OCI-LY3 (cell line): ENCODE results near the gene EBI3.
"Not testable (repeated sequence)": the region's sequence is repeated elsewhere in the genome, so short reads cannot be mapped to it uniquely, and the experiment has no call there.

Source experiments
- H2AFZ ChIP-seq: fragments of 200-600, 300-600 bp; shearing (Covaris generic); 2 replicates; pipeline ENCODE4 v1.6.0; 2014; ENCODE audit warnings: antibody characterized with exemption, low read depth, low read length
- H3K27ac ChIP-seq: fragments of 200-600, 300-600 bp; sonication (generic); 2 replicates; pipeline ENCODE4 v1.5.1; 2014; ENCODE audit warnings: mild to moderate bottlenecking, low read length, moderate library complexity, mixed read lengths
- H3K27me3 ChIP-seq: fragments of 200-600, 300-600 bp; sonication (generic); 2 replicates; pipeline ENCODE4 v1.6.1; 2014; ENCODE audit warnings: low read depth, low read length, mixed read lengths
- H3K36me3 ChIP-seq: fragments of 200-600, 300-600 bp; sonication (generic); replicated peaks from 2 replicates; pipeline ENCODE3; 2014; ENCODE audit warnings: low read depth, low read length, mixed read lengths
- H3K4me1 ChIP-seq: fragments of 300-600, 200-600 bp; sonication (generic); 2 replicates; pipeline ENCODE4 v1.6.1; 2014; ENCODE audit warnings: low read length, mixed read lengths
- H3K4me2 ChIP-seq: fragments of 200-600, 300-600 bp; sonication (generic); 2 replicates; pipeline ENCODE4 v1.6.1; 2014; ENCODE audit warnings: low read length, mixed read lengths
- H3K4me3 ChIP-seq: fragments of 300-600, 200-600 bp; sonication (generic); 2 replicates; pipeline ENCODE4 v1.5.1; 2014; ENCODE audit warnings: antibody characterized with exemption, mild to moderate bottlenecking, low read length, moderate library complexity
- H3K79me2 ChIP-seq: fragments of 300-600, 200-600 bp; shearing (Covaris generic); 2 replicates; pipeline ENCODE4 v1.6.1; 2014; ENCODE audit warnings: mild to moderate bottlenecking, low read length, mixed read lengths
- H3K9ac ChIP-seq: fragments of 300-600, 200-600 bp; shearing (Covaris generic); 2 replicates; pipeline ENCODE4 v1.6.0; 2014; ENCODE audit warnings: mild to moderate bottlenecking, low read length, moderate library complexity
- H3K9me3 ChIP-seq: fragments of 200-600, 300-600 bp; shearing (Covaris generic); 2 replicates; pipeline ENCODE4 v1.6.1; 2014; ENCODE audit warnings: low read length, mixed read lengths; ENCODE audit not compliant: insufficient read depth
- H4K20me1 ChIP-seq: fragments of 200-600, 300-600 bp; sonication (generic); 2 replicates; pipeline ENCODE4 v1.6.1; 2016; ENCODE audit warnings: low read length, mixed read lengths; ENCODE audit not compliant: insufficient read depth
- CTCF ChIP-seq: fragments of 200-600, 300-600 bp; sonication (generic); IDR thresholded peaks from 2 replicates; pipeline ENCODE4 v1.5.1; 2014; ENCODE audit warnings: antibody characterized with exemption, low read length, low read depth
- EZH2phosphoT487 ChIP-seq: fragments of 200-600 bp; shearing (Covaris generic); IDR thresholded peaks from 2 replicates; pipeline ENCODE4 v1.6.1; 2018; ENCODE audit warnings: antibody characterized with exemption, mixed run types, low read depth

Gene EBI3

DNA sequence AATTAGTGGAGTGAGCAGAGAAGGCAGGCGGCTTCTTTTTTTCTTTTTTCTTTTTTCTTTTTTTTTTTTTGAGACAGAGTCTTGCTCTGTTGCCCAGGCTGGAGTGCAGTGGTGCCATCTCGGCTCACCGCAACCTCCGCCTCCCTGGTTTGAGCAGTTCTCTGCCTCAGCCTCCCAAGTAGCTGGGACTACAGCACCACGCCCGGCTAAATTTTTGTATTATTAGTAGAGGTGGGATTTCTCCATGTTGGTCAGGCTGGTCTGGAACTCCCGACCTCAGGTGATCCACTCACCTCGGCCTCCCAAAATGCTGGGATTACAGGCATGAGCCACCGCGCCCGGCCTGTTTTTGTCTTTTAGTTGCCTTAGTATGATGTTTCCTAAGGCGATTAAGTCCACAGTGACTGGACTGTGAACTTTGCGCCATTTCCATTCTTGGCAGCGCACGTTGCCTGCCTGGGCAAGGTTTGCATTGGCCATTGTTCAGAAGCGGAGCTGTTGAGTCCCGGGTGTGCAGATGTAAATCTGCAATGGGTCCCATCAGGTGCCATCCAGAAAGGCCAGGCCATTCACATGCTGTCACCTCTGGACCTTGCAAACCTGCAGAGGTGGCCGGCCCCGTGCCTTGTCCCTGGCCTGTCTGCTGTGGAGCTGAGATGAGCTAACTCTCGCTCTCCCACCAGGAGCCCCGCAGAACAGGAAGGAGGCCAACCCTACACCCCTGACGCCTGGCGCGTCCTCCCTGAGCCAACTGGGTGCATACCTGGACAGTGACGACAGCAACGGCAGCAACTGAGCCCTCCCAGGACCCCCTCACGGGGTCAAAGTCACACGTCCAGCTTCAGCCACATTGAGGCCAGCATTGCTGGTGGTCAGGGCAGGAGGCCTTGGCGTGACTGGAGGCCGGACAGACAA, 38.8 kb downstream of the EBI3 start:
- H3K9ac ChIP-seq, result no peak overlapping the region
- H3K4me2 ChIP-seq, result no peak overlapping the region
- no peaks in the 10 kb centered on the region for H3K9me3 ChIP-seq
- H3K27me3 ChIP-seq, result no peaks in the 10 kb centered on the region
- H4K20me1 ChIP-seq, result no peaks in the 10 kb centered on the region
- H3K4me3 ChIP-seq, result no peak overlapping the region
- H3K27ac ChIP-seq, result no peak overlapping the region
- TF ChIP-seq CTCF (no peak), EZH2phosphoT487 (no peak)
- no peak overlapping the region for H2AFZ ChIP-seq
- peaks cover 5% of the 10 kb centered on the region; the same call in 1 of the 2 replicates for H3K4me1 ChIP-seq
- peaks cover 14% of the 10 kb centered on the region for H3K36me3 ChIP-seq
- no peaks in the 10 kb centered on the region for H3K79me2 ChIP-seq

DNA sequence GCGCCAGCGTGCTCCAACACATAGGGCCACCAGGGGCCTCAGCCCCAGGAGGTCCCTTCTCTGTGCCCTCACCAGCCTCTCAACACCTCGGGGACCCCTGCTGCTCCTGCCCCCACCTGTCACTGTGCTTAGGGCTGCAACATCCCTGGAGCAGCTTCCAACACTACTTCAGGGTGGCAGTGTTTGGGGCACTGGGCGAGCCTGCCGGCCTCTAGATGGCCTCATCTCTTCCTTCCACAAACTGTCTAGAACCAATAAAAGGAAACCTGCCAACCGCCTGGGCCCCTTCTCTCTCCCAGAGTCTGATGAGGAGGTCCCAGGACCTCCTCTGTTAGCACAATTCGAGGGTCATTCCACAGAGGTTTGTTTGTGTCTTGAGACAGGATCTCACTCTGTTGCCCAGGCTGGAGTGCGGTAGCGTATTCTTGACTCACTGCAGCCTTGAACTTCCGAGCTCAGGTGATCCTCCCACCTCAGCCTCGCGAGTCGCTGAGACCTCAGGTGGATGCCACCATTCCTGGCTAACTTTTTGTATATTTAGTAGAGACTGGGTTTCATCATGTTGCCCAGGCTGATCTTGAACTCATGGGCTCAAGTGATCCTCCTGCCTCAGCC, 39.6 kb downstream of the EBI3 start:
- no peak overlapping the region for H3K4me2 ChIP-seq
- no peak overlapping the region for H3K4me3 ChIP-seq
- peaks cover 14% of the 10 kb centered on the region for H3K36me3 ChIP-seq
- no peak overlapping the region for H2AFZ ChIP-seq
- peaks cover 5% of the 10 kb centered on the region; the same call in 1 of the 2 replicates for H3K4me1 ChIP-seq
- H3K27me3 ChIP-seq, result no peaks in the 10 kb centered on the region
- no peaks in the 10 kb centered on the region for H3K9me3 ChIP-seq
- H3K9ac ChIP-seq, result no peak overlapping the region
- TF ChIP-seq EZH2phosphoT487 (no peak), CTCF (0 out of 2 replicates have a peak, but pooled peaks have one; percentile 9)
- H3K79me2 ChIP-seq, result no peaks in the 10 kb centered on the region
- H4K20me1 ChIP-seq, result no peaks in the 10 kb centered on the region
- no peak overlapping the region for H3K27ac ChIP-seq

DNA sequence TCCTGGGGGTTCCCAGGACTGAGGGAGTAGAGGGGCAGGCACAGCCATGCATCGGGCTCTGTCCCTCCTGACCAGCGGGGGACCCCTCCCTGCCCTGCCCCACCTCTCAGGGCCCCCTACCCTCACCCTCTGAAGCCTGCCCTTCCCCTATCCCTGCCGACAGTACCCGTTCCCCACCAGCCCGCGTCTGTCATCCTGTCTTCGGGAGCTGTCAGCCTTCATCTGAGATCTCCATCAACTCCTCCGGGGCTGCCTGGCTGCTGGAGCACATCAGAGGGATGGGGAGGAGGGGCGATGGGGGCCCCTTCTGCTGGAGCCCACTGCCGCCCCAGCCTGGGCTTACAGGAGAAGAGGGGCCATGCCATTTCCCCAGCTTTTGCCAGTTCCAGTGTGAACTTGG, 43.6 kb downstream of the EBI3 start:
- Histone ChIP-seq H3K4me3 (no peak overlapping the region), H3K4me2 (no peak overlapping the region), H3K36me3 (peaks cover 14% of the 10 kb centered on the region), H3K27ac (no peak overlapping the region), H2AFZ (no peak overlapping the region), H3K79me2 (no peaks in the 10 kb centered on the region), H4K20me1 (no peaks in the 10 kb centered on the region), H3K27me3 (no peaks in the 10 kb centered on the region), H3K9me3 (no peaks in the 10 kb centered on the region), H3K4me1 (no peaks in the 10 kb centered on the region), H3K9ac (no peak overlapping the region)
- TF ChIP-seq CTCF (no peak), EZH2phosphoT487 (no peak)

GRCh38 chr19:4274321-4274686, 45.0 kb downstream of the EBI3 start:
- H3K36me3 ChIP-seq, H3K4me2 ChIP-seq, H2AFZ ChIP-seq, H3K4me1 ChIP-seq, H3K9me3 ChIP-seq, H4K20me1 ChIP-seq, H3K27ac ChIP-seq, H3K79me2 ChIP-seq, H3K9ac ChIP-seq, H3K27me3 ChIP-seq, H3K4me3 ChIP-seq: not testable (repeated sequence)
